Measurements from ENCODE around the gene MICU2.

MICU2 gene

GRCh38 chr13:21546372-21546771 lies 57.6 kb downstream of the MICU2 start:
- no peak for DNase-seq (ENCODE audit: low read depth in 2 of 2)

GRCh38 chr13:21544515-21544914 lies 59.5 kb downstream of the MICU2 start:
- DNase-seq (ENCODE audit: low read depth in 2 of 2) = no peak

GRCh38 chr13:21542563-21542962 lies 61.4 kb downstream of the MICU2 start:
- DNase-seq (ENCODE audit: low read depth in 2 of 2) = no peak

GRCh38 chr13:21541980-21542379 lies 62.0 kb downstream of the MICU2 start:
- no peak for DNase-seq (ENCODE audit: low read depth in 2 of 2)

- DNase-seq (ENCODE audit: low read depth in 2 of 2) = no peak
Observed at GRCh38 chr13:21541271-21541670, 62.7 kb downstream of the MICU2 start.

GRCh38 chr13:21539687-21540086 lies 64.3 kb downstream of the MICU2 start:
- DNase-seq (ENCODE audit: low read depth in 2 of 2) = no peak

- DNase-seq (ENCODE audit: low read depth in 2 of 2) = no peak
Observed at GRCh38 chr13:21538753-21539152, 65.2 kb downstream of the MICU2 start.

GRCh38 chr13:21538280-21538679 lies 65.7 kb downstream of the MICU2 start:
- DNase-seq (ENCODE audit: low read depth in 2 of 2) = no peak

- DNase-seq (ENCODE audit: low read depth in 2 of 2) = no peak
Observed at GRCh38 chr13:21537105-21537504, 66.9 kb downstream of the MICU2 start.

GRCh38 chr13:21534760-21535159 lies 69.2 kb downstream of the MICU2 start:
- DNase-seq (ENCODE audit: low read depth in 2 of 2) = no peak

- DNase-seq (ENCODE audit: low read depth in 2 of 2) = no peak
Observed at GRCh38 chr13:21531455-21531854, 72.5 kb downstream of the MICU2 start.

GRCh38 chr13:21530656-21531055 lies 73.3 kb downstream of the MICU2 start:
- DNase-seq (ENCODE audit: low read depth in 2 of 2) = no peak

- DNase-seq (ENCODE audit: low read depth in 2 of 2) = no peak
Observed at GRCh38 chr13:21529146-21529893, 74.7 kb downstream of the MICU2 start.

- no peak for DNase-seq (ENCODE audit: low read depth in 2 of 2)
Observed at GRCh38 chr13:21528616-21529015, 75.4 kb downstream of the MICU2 start.

- no peak for DNase-seq (ENCODE audit: low read depth in 2 of 2)
Observed at GRCh38 chr13:21526707-21527540, 77.0 kb downstream of the MICU2 start.

GRCh38 chr13:21522847-21523246 lies 81.1 kb downstream of the MICU2 start:
- no peak for DNase-seq (ENCODE audit: low read depth in 2 of 2)

GRCh38 chr13:21522130-21522529 lies 81.8 kb downstream of the MICU2 start:
- no peak for DNase-seq (ENCODE audit: low read depth in 2 of 2)

GRCh38 chr13:21518617-21519144 lies 85.3 kb downstream of the MICU2 start:
- DNase-seq (ENCODE audit: low read depth in 2 of 2) = no peak

GRCh38 chr13:21517576-21517975 lies 86.4 kb downstream of the MICU2 start:
- no peak for DNase-seq (ENCODE audit: low read depth in 2 of 2)

GRCh38 chr13:21516805-21517204 lies 87.2 kb downstream of the MICU2 start:
- no peak for DNase-seq (ENCODE audit: low read depth in 2 of 2)

- no peak for DNase-seq (ENCODE audit: low read depth in 2 of 2)
Observed at GRCh38 chr13:21511849-21512248, 92.1 kb downstream of the MICU2 start.

- DNase-seq (ENCODE audit: low read depth in 2 of 2) = no peak
Observed at GRCh38 chr13:21504379-21504778, 99.6 kb downstream of the MICU2 start.

GRCh38 chr13:21501686-21502085 lies 102.3 kb downstream of the MICU2 start:
- no peak for DNase-seq (ENCODE audit: low read depth in 2 of 2)
